ENCODE results near the gene RGS7. TPM values are rescaled to one million over a fixed set of nuclear protein-coding genes. Genes with fewer than 3 reads are reported as not detected.

Gene RGS7
- total RNA-seq, 1 experiment from 2014 or later: 1.5 TPM

GRCh38 chr1:240946926-240947325, 410.1 kb downstream of the RGS7 start:
- H4K8ac ChIP-seq (replicated peaks; ENCODE audit: insufficient read length, low read depth, low read length): no peak overlapping the region
- no peak for DNase-seq

More at GRCh38 chr1:240946926-240947325, 410.1 kb downstream of the RGS7 start:
- H3K23me2 ChIP-seq (ENCODE audit: insufficient read length, low read depth, low read length, poor library complexity, severe bottlenecking): no peaks in the 10 kb centered on the region
- H4K91ac ChIP-seq (ENCODE audit: insufficient read length, low read depth, low read length): no peak overlapping the region
- no peaks in the 10 kb centered on the region for H3K4me1 ChIP-seq (ENCODE audit: insufficient read depth, low read length)
- peaks cover 0 to 2% of the 10 kb centered on the region in 2 experiments; a peak in 4 of 5 replicates for H3K9me3 Mint-ChIP-seq
- H3K23ac ChIP-seq (ENCODE audit: insufficient read length, low read depth, low read length): no peak overlapping the region
- H2BK20ac ChIP-seq (ENCODE audit: low read depth, low read length, poor library complexity, severe bottlenecking): no peak overlapping the region
- no peak overlapping the region for H2BK5ac ChIP-seq (ENCODE audit: insufficient read length, low read length)
- H3K27me3 ChIP-seq (ENCODE audit: insufficient read depth, low read length): no peaks in the 10 kb centered on the region
- H3T11ph ChIP-seq (ENCODE audit: low read length): no peak overlapping the region
- H3K56ac ChIP-seq (ENCODE audit: insufficient read length, low read depth, low read length): no peak overlapping the region
- H4K5ac ChIP-seq (ENCODE audit: insufficient read length, low read depth, low read length): no peak overlapping the region
- no peaks in the 10 kb centered on the region for H3K36me3 Mint-ChIP-seq (ENCODE audit: insufficient read depth in 1 of 3, low read depth in 3 of 3)
- no peaks in the 10 kb centered on the region for H3K9me3 ChIP-seq (ENCODE audit: control insufficient read depth, low read depth, low read length)
- TF ChIP-seq CTCF (conservative IDR thresholded peaks at IDR 0.05): peak; percentile 48
- H3K4me3 Mint-ChIP-seq: no peak overlapping the region
- H3K27me3 Mint-ChIP-seq (ENCODE audit: low read depth): no peaks in the 10 kb centered on the region
- no peak overlapping the region for H3K27ac Mint-ChIP-seq
- H3K4ac ChIP-seq (ENCODE audit: low read depth, low read length): no peak overlapping the region
- H2AFZ ChIP-seq (ENCODE audit: low read length): no peak overlapping the region
- no peaks in the 10 kb centered on the region; the same call in 1 of the 2 replicates for H3K79me2 ChIP-seq (ENCODE audit: insufficient read depth, low read length)
- H2AK5ac ChIP-seq (ENCODE audit: insufficient read length, low read length): no peak overlapping the region
- no peak overlapping the region for H3K14ac ChIP-seq (ENCODE audit: insufficient read depth, low read length)
- no peak overlapping the region for H3K18ac ChIP-seq (ENCODE audit: insufficient read length, low read depth, low read length)
- no CpG with 5 or more reads among the region's 2 CpGs for WGBS (ENCODE audit: extremely low coverage, insufficient read length, low lambda C conversion rate)
- H3K9ac ChIP-seq (ENCODE audit: extremely low read depth, insufficient read length, low read length): no peak overlapping the region
- no peak overlapping the region for H3K4me2 ChIP-seq (ENCODE audit: insufficient read depth, insufficient read length, low read length)
- H4K20me1 ChIP-seq (ENCODE audit: control insufficient read depth, insufficient read depth, insufficient read length): no peaks in the 10 kb centered on the region
- no peak overlapping the region for H2BK120ac ChIP-seq (ENCODE audit: low read depth, low read length, poor library complexity, severe bottlenecking)
- no peaks in the 10 kb centered on the region for H3K4me1 Mint-ChIP-seq
- no peak overlapping the region for H2BK15ac ChIP-seq (ENCODE audit: low read depth, low read length)
- H3K79me1 ChIP-seq (ENCODE audit: insufficient read depth, low read depth, low read length, poor library complexity, severe bottlenecking): no peaks in the 10 kb centered on the region
- no peak overlapping the region for H2BK12ac ChIP-seq (ENCODE audit: insufficient read length, low read depth, low read length)
- no peak overlapping the region for H3K27ac ChIP-seq (ENCODE audit: insufficient read length, low read depth, low read length)
